ENCODE measurements around the gene ARHGEF4. TPM values are rescaled to one million over a fixed set of nuclear protein-coding genes. Genes with fewer than 3 reads are reported as not detected.

The ARHGEF4 gene
- total and polyA plus RNA-seq, 2 experiments from 2014 or later: 26.0 to 82.2 TPM

- Histone ChIP-seq H3K36me3 (peaks cover 29% of the 10 kb centered on the region), H3K9me3 (ENCODE audit: low read depth) (no peaks in the 10 kb centered on the region), H3K27ac (no peak overlapping the region), H3K4me1 (ENCODE audit: low read depth) (no peaks in the 10 kb centered on the region), H3K27me3 (no peaks in the 10 kb centered on the region), H3K4me3 (no peak overlapping the region)
- no peak for DNase-seq (ENCODE audit: low read depth in 1 of 2, low spot score in 1 of 2)
- no peak for TF ChIP-seq CTCF (IDR thresholded peaks at IDR 0.05; ENCODE audit: low read depth, low read length)
Observed at GRCh38 chr2:131056932-131057287, 220.2 kb downstream of the ARHGEF4 start.

- H3K27ac ChIP-seq: no peak overlapping the region
- TF ChIP-seq CTCF (IDR thresholded peaks at IDR 0.05; ENCODE audit: low read depth, low read length): no peak
- no peak for DNase-seq (ENCODE audit: low read depth in 1 of 2, low spot score in 1 of 2)
- no peaks in the 10 kb centered on the region for H3K9me3 ChIP-seq (ENCODE audit: low read depth)
- no peaks in the 10 kb centered on the region for H3K4me1 ChIP-seq (ENCODE audit: low read depth)
- peaks cover 16% of the 10 kb centered on the region for H3K36me3 ChIP-seq
- H3K4me3 ChIP-seq: no peak overlapping the region
- no peaks in the 10 kb centered on the region for H3K27me3 ChIP-seq
Observed at GRCh38 chr2:131058214-131058843, 221.6 kb downstream of the ARHGEF4 start.

- Histone ChIP-seq H3K36me3 (peaks cover 13% of the 10 kb centered on the region), H3K9me3 (ENCODE audit: low read depth) (no peaks in the 10 kb centered on the region), H3K27ac (no peak overlapping the region), H3K4me1 (ENCODE audit: low read depth) (peaks cover 2% of the 10 kb centered on the region), H3K4me3 (no peak overlapping the region), H3K27me3 (no peaks in the 10 kb centered on the region)
- no peak for TF ChIP-seq CTCF (IDR thresholded peaks at IDR 0.05; ENCODE audit: low read depth, low read length)
- no peak for DNase-seq (ENCODE audit: low read depth in 1 of 2, low spot score in 1 of 2)
Observed at GRCh38 chr2:131058920-131059319, 222.2 kb downstream of the ARHGEF4 start.

- Histone ChIP-seq H3K4me1 (ENCODE audit: low read depth) (peaks cover 14% of the 10 kb centered on the region), H3K9me3 (ENCODE audit: low read depth) (no peaks in the 10 kb centered on the region), H3K36me3 (peaks cover 13% of the 10 kb centered on the region), H3K27me3 (no peaks in the 10 kb centered on the region), H3K27ac (no peak overlapping the region), H3K4me3 (no peak overlapping the region)
- TF ChIP-seq CTCF (IDR thresholded peaks at IDR 0.05; ENCODE audit: low read depth, low read length): no peak
- no peak for DNase-seq (ENCODE audit: low read depth in 1 of 2, low spot score in 1 of 2)
Observed at GRCh38 chr2:131063501-131064283, 227.0 kb downstream of the ARHGEF4 start.

- no peak for TF ChIP-seq CTCF (IDR thresholded peaks at IDR 0.05; ENCODE audit: low read depth, low read length)
- Histone ChIP-seq H3K27ac (peak overlapping the region; percentile 58), H3K9me3 (ENCODE audit: low read depth) (no peaks in the 10 kb centered on the region), H3K4me1 (ENCODE audit: low read depth) (peaks cover 14% of the 10 kb centered on the region), H3K36me3 (peaks cover 16% of the 10 kb centered on the region), H3K27me3 (no peaks in the 10 kb centered on the region), H3K4me3 (no peak overlapping the region)
- no peak for DNase-seq (ENCODE audit: low read depth in 1 of 2, low spot score in 1 of 2)
Observed at GRCh38 chr2:131064589-131065512, 228.1 kb downstream of the ARHGEF4 start.
